ENCODE results near the gene RHOG.
A peak's percentile ranks its signal among the peaks of the same experiment; 100 is the strongest.
"Not testable (repeated sequence)": the region's sequence is repeated elsewhere in the genome, so short reads cannot be mapped to it uniquely, and the experiment has no call there.

RHOG gene

DNA sequence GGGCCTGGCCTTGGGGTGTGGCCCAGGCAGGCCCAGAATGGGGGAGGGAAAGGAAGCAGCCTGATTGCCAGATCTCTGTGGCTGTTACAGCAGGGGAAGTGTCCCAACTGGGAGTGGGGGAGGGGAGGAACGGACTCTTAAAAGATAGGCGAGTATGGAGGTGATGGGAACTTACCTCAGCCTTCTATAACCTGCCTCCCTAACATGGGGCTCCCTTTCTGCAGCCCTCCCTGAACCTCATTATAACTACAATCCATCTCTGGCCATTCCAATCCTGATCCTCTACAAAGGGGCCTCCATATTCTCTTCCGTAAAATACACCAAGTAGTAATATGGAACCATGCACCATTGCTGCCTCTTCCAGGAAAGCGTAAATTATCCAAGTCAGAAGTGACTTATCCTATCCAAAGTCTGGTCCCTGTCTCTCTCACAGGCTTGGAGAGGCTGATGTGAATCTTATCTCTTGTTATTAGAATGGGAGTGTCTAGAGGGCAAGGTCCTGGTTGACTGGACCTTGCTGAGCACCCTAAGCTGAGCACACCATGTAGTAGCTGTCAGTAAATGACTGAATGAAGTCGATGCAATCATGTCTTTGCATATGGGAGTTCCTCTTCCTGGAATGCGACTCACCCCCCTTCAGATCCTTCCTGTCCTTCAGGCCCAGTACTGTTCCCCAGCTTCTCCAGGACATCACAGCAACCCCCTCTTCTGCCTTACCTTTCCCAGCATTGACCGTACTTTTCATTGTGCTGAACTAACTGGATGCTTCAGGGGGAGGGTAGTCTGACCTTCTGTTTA, 5.9 kb downstream of the RHOG start:
- no peak for DNase-seq (ENCODE audit: low read depth in 2 of 3, low spot score in 1 of 3)

DNA sequence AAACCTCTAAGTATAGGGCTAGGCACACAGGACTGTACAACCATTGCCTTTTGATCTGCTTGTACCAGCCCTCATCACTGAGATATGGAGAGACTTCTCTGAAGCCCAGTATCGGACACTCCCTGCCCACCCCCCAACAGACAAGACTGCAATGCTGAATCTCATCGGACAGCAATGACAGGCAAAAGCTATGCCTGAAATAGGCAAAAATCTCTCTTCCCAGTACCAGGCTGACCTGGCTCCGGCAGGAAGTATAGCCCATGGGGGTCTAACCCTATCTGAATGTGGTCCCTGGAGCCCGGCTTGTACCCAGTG, 6.5 kb downstream of the RHOG start:
- DNase-seq (ENCODE audit: low read depth in 2 of 3, low spot score in 1 of 3) = no peak

DNA sequence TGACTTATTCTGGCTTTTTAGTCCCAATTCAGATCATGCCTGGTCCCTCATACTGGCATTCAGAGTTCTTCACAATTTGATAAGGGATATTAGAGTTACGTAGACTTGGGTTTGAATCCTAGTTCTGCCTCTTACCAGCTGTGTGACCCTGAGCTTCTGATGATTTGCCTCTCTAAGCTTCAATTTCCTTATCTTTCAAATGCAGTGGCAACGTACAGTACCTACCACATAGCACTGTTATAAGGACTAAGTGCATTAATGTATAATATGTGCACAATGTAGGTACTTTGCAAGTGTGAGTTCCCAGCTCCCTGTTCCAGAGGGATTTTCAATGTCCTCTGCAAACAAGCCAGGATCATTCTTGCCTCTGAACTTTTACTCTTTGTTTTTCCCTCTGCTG, 7.3 kb downstream of the RHOG start:
- no peak for DNase-seq (ENCODE audit: low read depth in 2 of 3, low spot score in 1 of 3)

GRCh38 chr11:3832816-3833215, 7.9 kb downstream of the RHOG start:
- no peak for DNase-seq (ENCODE audit: low read depth in 2 of 3, low spot score in 1 of 3)

DNA sequence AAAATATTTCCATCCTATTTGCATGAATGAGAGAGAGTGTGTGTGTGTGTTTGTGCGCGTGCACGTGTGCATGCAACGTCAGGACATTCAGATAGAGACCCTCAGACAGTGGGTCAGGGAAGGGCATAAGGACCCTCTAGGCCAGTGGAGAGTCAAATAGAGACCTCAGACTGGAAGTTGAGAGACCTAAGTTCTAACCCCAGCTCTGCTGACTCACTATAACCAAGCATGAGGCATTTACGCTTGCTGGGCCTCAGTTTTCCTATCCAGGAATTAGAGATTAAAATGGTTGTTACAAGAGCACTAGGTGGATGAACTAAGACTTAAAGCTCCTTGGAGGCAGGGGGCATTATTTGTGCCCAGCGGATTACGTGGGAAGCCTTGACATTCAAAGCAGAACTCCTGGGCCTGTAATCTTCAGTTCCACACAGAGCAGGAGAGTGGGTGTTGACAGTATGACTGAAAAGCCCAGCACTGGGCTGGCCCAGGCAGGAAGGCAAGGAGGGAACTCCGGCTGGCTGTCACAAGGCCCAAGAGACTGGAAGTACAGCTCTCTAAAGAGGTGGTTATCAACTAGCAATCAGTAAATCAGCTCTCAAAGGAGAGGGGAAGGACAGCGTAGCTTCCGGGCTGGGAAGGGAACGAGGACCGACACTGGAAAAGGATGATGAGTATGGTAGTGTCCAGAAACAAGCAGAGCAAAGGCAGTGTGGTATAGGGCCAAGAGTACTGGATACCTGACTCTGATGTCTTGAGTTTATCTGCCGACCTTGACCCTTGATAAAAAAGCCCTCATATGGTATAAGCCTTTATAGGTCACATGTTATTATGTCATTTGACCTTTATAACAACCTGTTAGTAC, 9.2 kb downstream of the RHOG start:
- no peak for DNase-seq (ENCODE audit: low read depth in 2 of 3, low spot score in 1 of 3)

DNA sequence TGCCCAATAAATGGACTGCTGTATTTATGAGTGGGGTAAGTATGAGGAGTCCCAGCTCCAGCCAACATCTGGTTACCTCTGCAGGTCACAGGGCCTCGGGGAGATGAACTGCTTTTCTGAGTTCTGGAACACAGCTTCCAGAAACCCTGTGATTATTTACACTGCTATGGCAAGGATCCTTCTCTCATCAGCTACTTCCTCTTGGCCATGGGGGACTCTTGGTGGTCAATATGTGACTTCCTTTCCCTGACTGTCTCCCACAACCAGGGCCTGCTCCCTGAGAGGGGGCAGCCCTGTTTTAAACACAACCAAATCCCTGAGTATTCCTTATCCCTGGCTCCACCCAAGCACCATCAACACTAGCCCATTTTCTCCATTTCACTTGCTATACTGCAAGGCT, 10.0 kb downstream of the RHOG start:
- no peak for DNase-seq (ENCODE audit: low read depth in 2 of 3, low spot score in 1 of 3)

- DNase-seq (ENCODE audit: low read depth in 2 of 3, low spot score in 1 of 3) = no peak
These were observed 10.7 kb downstream of the RHOG start for GRCh38 chr11:3830088-3830487.

DNA sequence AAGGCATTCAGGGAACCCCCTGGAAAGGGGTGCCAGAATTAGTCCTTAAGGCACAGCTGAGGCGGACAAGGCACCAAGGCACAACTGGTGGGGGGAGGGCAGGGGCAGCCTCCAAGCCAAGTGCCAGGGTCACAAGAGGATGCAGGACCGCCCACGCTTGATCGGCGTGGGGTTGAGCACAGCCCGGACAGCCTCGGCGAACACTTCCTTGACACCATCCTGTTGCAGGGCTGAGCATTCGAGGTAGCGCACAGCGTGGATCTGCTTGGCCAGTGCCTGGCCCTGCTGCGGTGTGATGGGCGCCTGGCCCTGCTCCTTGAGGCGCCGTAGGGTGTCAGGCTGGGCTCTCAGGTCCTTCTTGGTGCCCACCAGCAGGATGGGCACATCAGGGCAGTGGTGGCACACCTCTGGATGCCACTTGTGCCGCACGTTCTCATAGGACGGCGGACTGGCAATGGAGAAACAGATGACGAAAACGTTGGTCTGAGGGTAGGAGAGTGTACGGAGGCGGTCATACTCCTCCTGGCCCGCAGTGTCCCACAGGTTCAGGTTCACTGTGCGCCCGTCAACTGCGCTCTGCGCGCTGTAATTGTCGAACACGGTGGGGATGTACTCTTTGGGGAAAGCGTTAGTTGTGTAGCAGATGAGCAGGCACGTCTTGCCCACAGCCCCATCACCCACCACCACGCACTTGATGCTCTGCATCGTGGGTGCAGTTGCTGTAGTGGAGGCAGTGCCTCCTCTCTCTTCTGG, 13.1 kb downstream of the RHOG start:
- DNase-seq (ENCODE audit: low read depth in 2 of 3, low spot score in 1 of 3) = no peak

DNA sequence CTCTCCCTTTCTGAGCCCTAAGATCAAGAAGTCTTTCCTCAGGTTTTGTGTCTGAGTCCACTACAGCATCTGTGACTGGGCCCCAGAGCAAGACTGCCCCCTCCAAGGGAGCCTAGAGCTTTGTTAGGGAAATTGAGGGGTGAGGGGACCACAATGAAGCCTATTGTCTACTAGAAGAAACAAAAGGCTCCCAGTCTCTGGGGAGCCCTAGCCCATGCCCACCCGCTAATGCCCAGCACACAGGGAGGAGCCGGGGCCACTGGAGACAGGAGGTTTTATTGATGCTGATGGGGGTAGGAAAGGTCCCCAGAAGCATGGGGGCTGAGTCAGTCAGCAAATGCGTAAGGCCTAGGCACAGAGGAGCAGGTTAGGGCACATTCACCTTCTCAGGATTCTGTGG, 14.0 kb downstream of the RHOG start:
- DNase-seq (ENCODE audit: low read depth in 2 of 3, low spot score in 1 of 3) = no peak

GRCh38 chr11:3825473-3826154, 15.1 kb downstream of the RHOG start:
- no peak for DNase-seq (ENCODE audit: low read depth in 2 of 3, low spot score in 1 of 3)

- DNase-seq (ENCODE audit: low read depth in 2 of 3, low spot score in 1 of 3) = peak; percentile 69 to 83 (median 76)
These were observed 15.9 kb downstream of the RHOG start for GRCh38 chr11:3824714-3825472.

DNA sequence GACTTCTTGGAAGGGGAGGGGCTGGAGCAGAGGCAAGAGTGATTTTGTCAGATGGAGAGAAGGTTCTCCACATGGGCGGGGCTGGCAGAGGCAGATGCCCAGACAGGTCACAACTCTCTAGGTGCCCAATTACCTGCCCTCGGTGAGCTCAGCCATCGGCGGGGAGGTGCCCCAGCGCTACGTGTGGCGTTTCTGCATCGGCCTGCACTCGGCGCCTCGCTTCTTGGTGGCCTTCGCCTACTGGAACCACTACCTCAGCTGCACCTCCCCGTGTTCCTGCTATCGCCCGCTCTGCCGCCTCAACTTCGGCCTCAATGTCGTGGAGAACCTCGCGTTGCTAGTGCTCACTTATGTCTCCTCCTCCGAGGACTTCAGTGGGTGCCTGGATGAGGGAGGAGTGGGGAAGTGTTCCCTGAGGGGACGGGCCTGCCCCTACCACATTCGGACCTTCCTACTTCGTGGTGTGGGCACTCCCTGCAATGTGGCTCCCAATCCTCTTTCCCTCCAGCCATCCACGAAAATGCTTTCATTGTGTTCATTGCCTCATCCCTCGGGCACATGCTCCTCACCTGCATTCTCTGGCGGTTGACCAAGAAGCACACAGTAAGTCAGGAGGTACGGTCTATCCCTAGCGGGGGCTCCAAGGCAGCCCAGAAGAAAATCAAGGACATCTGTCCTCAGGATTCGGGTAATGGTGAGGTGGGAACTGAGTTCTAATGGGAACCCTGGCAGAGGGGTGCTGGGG, 16.8 kb downstream of the RHOG start:
- no peak for DNase-seq (ENCODE audit: low read depth in 2 of 3, low spot score in 1 of 3)

DNA sequence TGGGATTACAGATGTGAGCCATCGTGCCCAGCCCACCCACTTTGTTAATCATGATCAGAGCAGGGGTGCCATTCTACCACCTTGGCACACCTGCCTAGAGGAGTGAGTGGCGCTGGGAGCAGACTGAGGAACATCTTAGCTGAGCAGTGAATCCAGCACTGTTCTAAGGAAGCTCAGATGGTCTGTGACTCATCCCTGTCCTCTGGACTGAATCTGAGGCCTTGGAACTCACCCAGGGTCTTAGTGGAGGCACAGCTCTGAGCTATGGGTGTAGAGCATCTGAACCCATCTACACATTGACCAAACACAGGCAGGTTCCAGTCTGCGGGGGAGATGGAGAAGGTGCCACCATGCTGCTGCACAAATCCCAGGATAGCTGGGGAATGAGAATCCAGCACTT, 17.5 kb downstream of the RHOG start:
- DNase-seq (ENCODE audit: low read depth in 2 of 3, low spot score in 1 of 3) = no peak

DNA sequence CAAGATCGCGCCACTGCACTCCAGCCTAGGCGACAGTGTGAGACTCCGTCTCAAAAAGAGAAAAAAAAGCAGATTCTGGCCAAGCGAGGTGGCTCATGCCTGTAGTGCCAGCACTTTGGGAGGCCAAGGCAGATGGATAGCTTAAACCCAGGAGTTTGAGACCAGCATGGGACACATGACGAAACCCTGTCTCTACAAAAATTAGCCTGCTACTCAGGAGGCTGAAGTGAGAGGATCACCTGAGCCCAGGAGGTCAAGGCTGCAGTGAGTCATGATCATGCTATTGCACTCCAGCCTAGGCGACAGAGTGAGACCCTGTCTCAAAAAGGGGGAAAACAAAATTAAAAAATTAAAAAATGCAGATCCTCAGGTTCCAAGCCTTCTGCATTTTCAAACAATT, 18.4 kb downstream of the RHOG start:
- DNase-seq (ENCODE audit: low read depth in 2 of 3, low spot score in 1 of 3) = no peak

DNA sequence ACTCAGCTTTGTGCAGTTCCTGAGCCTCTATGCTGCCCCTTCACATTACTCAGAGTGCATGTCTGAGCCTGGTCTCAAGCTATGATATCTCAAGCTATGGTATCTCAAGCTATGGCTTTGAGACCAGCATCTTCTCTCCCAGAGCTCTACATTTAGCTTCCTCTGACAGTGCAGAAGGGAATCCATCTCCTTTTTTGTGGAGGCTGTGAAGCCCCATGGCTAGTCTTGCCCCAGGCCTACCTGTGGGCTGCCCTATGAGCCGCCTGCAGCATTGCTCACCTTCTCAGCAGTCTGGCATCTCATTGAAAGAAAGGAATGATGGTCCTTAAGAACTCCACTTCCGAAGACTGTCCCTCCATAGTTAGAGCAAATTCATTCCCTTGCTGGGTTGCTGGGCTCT, 19.8 kb downstream of the RHOG start:
- no peak for DNase-seq (ENCODE audit: low read depth in 2 of 3, low spot score in 1 of 3)

- DNase-seq (ENCODE audit: low read depth in 2 of 3, low spot score in 1 of 3) = no peak
These were observed 23.5 kb downstream of the RHOG start for GRCh38 chr11:3817181-3817800.

DNA sequence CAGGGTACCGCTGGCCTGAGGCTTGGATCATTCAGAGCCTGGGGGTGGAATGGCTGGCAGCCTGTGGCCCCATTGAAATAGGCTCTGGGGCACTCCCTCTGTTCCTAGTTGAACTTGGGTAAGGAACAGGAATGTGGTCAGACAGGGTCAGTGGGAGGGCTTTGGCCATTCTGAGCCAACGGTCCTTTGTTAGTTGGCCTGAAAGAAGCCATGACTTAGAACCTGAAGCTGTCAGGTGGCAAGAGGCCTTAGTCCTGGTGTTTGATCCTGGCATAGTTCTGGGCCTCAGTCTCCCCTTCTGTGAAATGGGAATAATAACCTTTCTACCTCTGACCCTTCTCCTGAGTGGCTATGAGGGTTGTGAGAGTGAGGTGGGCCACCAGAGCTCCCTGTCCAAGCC, 24.1 kb downstream of the RHOG start:
- DNase-seq (ENCODE audit: low read depth in 2 of 3, low spot score in 1 of 3) = no peak

DNA sequence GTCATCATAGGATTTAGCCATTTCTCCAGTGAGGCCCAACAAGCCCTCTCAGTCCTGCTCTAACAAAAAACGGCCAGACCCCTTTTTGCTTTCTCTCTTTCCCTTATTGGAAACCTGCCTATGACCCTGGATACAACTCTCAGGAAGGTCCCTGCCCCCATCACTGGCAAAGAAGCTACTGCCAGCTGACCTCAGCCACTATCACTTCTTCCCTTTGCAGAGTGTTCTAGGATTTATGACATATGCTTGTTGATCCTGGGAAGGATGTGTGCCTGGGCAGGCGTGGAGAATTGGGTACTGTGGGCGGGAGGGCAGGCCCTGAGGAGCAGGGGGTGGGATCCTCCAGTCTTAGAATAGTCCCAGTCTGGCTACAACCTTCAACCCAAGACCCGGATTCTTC, 24.9 kb downstream of the RHOG start:
- DNase-seq (ENCODE audit: low read depth in 2 of 3, low spot score in 1 of 3) = no peak

GRCh38 chr11:3814832-3815231, 25.9 kb downstream of the RHOG start:
- not testable (repeated sequence) for DNase-seq (ENCODE audit: low read depth in 2 of 3, low spot score in 1 of 3)
